Measurements from ENCODE around the gene TDRD6.
"Not testable (repeated sequence)": the region's sequence is repeated elsewhere in the genome, so short reads cannot be mapped to it uniquely, and the experiment has no call there.

TDRD6 gene

GRCh38 chr6:46736906-46737305, 49.2 kb downstream of the TDRD6 start:
- no peak for DNase-seq (ENCODE audit: low spot score)
- in situ Hi-C loops (cut with MboI; ENCODE audit: low sequenced_read_pairs, unreplicated experiment): no loop called here
- TF ChIP-seq CTCF (IDR thresholded peaks at IDR 0.05; ENCODE audit: borderline replicate concordance, control extremely low read depth, extremely low read depth, insufficient read depth, missing control alignments): no peak

- DNase-seq (ENCODE audit: low spot score): no peak
- in situ Hi-C loops (cut with MboI; ENCODE audit: low sequenced_read_pairs, unreplicated experiment): no loop called here
- no peak for TF ChIP-seq CTCF (IDR thresholded peaks at IDR 0.05; ENCODE audit: borderline replicate concordance, control extremely low read depth, extremely low read depth, insufficient read depth, missing control alignments)
Measured at GRCh38 chr6:46741482-46741881, 53.8 kb downstream of the TDRD6 start.

GRCh38 chr6:46741910-46742309, 54.2 kb downstream of the TDRD6 start:
- in situ Hi-C loops (cut with MboI; ENCODE audit: low sequenced_read_pairs, unreplicated experiment): no loop called here
- TF ChIP-seq CTCF (IDR thresholded peaks at IDR 0.05; ENCODE audit: borderline replicate concordance, control extremely low read depth, extremely low read depth, insufficient read depth, missing control alignments): no peak
- DNase-seq (ENCODE audit: low spot score): no peak

- no peak for TF ChIP-seq CTCF (IDR thresholded peaks at IDR 0.05; ENCODE audit: borderline replicate concordance, control extremely low read depth, extremely low read depth, insufficient read depth, missing control alignments)
- DNase-seq (ENCODE audit: low spot score): no peak
- in situ Hi-C loops (cut with MboI; ENCODE audit: low sequenced_read_pairs, unreplicated experiment): no loop called here
Measured at GRCh38 chr6:46743425-46744158, 55.9 kb downstream of the TDRD6 start.

GRCh38 chr6:46744159-46744725, 56.6 kb downstream of the TDRD6 start:
- in situ Hi-C loops (cut with MboI; ENCODE audit: low sequenced_read_pairs, unreplicated experiment); DNase-seq (ENCODE audit: low spot score): not testable (repeated sequence)

- no peak for TF ChIP-seq CTCF (IDR thresholded peaks at IDR 0.05; ENCODE audit: borderline replicate concordance, control extremely low read depth, extremely low read depth, insufficient read depth, missing control alignments)
- in situ Hi-C loops (cut with MboI; ENCODE audit: low sequenced_read_pairs, unreplicated experiment): no loop called here
- DNase-seq (ENCODE audit: low spot score): no peak
Measured at GRCh38 chr6:46745973-46746372, 58.3 kb downstream of the TDRD6 start.

- in situ Hi-C loops (cut with MboI; ENCODE audit: low sequenced_read_pairs, unreplicated experiment): no loop called here
- no peak for TF ChIP-seq CTCF (IDR thresholded peaks at IDR 0.05; ENCODE audit: borderline replicate concordance, control extremely low read depth, extremely low read depth, insufficient read depth, missing control alignments)
- no peak for DNase-seq (ENCODE audit: low spot score)
Measured at GRCh38 chr6:46746696-46747095, 59.0 kb downstream of the TDRD6 start, which contains the start of gene ANKRD66. Gene ANKRD66, plus strand, starts transcription at chr6:46746933. Its CDS starts 5,016 bp downstream, at chr6:46751949.
